ENCODE measurements around the gene GNAI3.

DNA sequence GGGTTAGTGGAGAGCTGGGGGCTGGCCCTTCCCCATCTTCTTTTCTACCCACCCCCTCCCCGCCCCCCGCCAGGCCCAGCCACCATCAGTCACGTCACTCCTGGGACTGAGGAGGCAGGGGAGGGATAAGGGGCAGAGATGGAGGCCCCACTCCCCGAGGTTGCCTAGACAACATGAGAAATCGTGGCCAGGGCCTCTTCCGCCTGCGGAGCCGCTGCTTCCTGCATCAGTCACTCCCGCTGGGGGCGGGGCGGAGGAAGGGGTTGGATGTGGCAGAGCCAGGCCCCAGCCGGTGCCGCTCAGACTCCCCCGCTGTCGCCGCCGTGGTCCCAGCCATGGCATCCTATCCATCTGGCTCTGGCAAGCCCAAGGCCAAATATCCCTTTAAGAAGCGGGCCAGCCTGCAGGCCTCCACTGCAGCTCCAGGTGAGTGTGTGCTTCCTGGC lies 72.4 kb downstream of the GNAI3 start:
- TF ChIP-seq, protein P1, sequence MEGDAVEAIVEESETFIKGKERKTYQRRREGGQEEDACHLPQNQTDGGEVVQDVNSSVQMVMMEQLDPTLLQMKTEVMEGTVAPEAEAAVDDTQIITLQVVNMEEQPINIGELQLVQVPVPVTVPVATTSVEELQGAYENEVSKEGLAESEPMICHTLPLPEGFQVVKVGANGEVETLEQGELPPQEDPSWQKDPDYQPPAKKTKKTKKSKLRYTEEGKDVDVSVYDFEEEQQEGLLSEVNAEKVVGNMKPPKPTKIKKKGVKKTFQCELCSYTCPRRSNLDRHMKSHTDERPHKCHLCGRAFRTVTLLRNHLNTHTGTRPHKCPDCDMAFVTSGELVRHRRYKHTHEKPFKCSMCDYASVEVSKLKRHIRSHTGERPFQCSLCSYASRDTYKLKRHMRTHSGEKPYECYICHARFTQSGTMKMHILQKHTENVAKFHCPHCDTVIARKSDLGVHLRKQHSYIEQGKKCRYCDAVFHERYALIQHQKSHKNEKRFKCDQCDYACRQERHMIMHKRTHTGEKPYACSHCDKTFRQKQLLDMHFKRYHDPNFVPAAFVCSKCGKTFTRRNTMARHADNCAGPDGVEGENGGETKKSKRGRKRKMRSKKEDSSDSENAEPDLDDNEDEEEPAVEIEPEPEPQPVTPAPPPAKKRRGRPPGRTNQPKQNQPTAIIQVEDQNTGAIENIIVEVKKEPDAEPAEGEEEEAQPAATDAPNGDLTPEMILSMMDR (conservative IDR thresholded peaks at IDR 0.05; ENCODE audit: low read length): no peak
- TF ChIP-seq EZH2phosphoT487 (IDR thresholded peaks at IDR 0.05; ENCODE audit: borderline replicate concordance, low read depth, low read length): no peak

Measured in OCI-LY7 (cell line).